ENCODE results near the gene NAT14.
A peak's percentile ranks its signal among the peaks of the same experiment; 100 is the strongest.
"Not testable (repeated sequence)": the region's sequence is repeated elsewhere in the genome, so short reads cannot be mapped to it uniquely, and the experiment has no call there.

NAT14 gene

GRCh38 chr19:55486971-55487923 lies 2.3 kb downstream of the NAT14 start:
- DNase-seq (ENCODE audit: low read depth in 2 of 2): peak in 1 of 2 donors; percentile 54

GRCh38 chr19:55487924-55488687 lies 3.1 kb downstream of the NAT14 start, which contains the start of gene SSC5D:
SSC5D (plus strand) TSS chr19:55488436; CDS start chr19:55488590, 154 bp downstream.
- DNase-seq (ENCODE audit: low read depth in 2 of 2): no peak

- DNase-seq (ENCODE audit: low read depth in 2 of 2): no peak
These were observed 4.2 kb downstream of the NAT14 start for GRCh38 chr19:55488986-55489710.

GRCh38 chr19:55489711-55490477 lies 4.9 kb downstream of the NAT14 start:
- no peak for DNase-seq (ENCODE audit: low read depth in 2 of 2)

- no peak for DNase-seq (ENCODE audit: low read depth in 2 of 2)
These were observed 5.8 kb downstream of the NAT14 start for GRCh38 chr19:55490478-55491432.

- DNase-seq (ENCODE audit: low read depth in 2 of 2): no peak
These were observed 6.8 kb downstream of the NAT14 start for GRCh38 chr19:55491546-55492360.

GRCh38 chr19:55492362-55492944 lies 7.5 kb downstream of the NAT14 start:
- DNase-seq (ENCODE audit: low read depth in 2 of 2): no peak

GRCh38 chr19:55493052-55493644 lies 8.2 kb downstream of the NAT14 start:
- DNase-seq (ENCODE audit: low read depth in 2 of 2): no peak

- DNase-seq (ENCODE audit: low read depth in 2 of 2): no peak
These were observed 8.7 kb downstream of the NAT14 start for GRCh38 chr19:55493645-55494171.

GRCh38 chr19:55494172-55494761 lies 9.3 kb downstream of the NAT14 start:
- DNase-seq (ENCODE audit: low read depth in 2 of 2): no peak

GRCh38 chr19:55495646-55496349 lies 10.8 kb downstream of the NAT14 start:
- no peak for DNase-seq (ENCODE audit: low read depth in 2 of 2)

GRCh38 chr19:55496820-55497219 lies 11.8 kb downstream of the NAT14 start:
- not testable (repeated sequence) for DNase-seq (ENCODE audit: low read depth in 2 of 2)

- no peak for DNase-seq (ENCODE audit: low read depth in 2 of 2)
These were observed 12.8 kb downstream of the NAT14 start for GRCh38 chr19:55497763-55498162.

- no peak for DNase-seq (ENCODE audit: low read depth in 2 of 2)
These were observed 13.4 kb downstream of the NAT14 start for GRCh38 chr19:55498246-55498840.

GRCh38 chr19:55500368-55500952 lies 15.5 kb downstream of the NAT14 start:
- DNase-seq (ENCODE audit: low read depth in 2 of 2): no peak
